ENCODE measurements around the gene MAD1L1.

The MAD1L1 gene

GRCh38 chr7:2100278-2101208 lies 132.2 kb downstream of the MAD1L1 start:
- peak in 1 of 14 donors; percentile 20 for DNase-seq

- no peak for DNase-seq
Observed at GRCh38 chr7:2099048-2099957, 133.4 kb downstream of the MAD1L1 start.

GRCh38 chr7:2098496-2098895 lies 134.2 kb downstream of the MAD1L1 start:
- DNase-seq, result no peak

- no peak for DNase-seq
Observed at GRCh38 chr7:2098056-2098455, 134.7 kb downstream of the MAD1L1 start.

GRCh38 chr7:2097492-2097891 lies 135.3 kb downstream of the MAD1L1 start:
- no peak for DNase-seq

GRCh38 chr7:2096692-2097387 lies 135.9 kb downstream of the MAD1L1 start:
- DNase-seq, result no peak

GRCh38 chr7:2095436-2095835 lies 137.3 kb downstream of the MAD1L1 start:
- DNase-seq, result no peak

GRCh38 chr7:2094454-2095045 lies 138.2 kb downstream of the MAD1L1 start:
- DNase-seq, result no peak

- DNase-seq, result no peak
Observed at GRCh38 chr7:2093843-2094220, 138.9 kb downstream of the MAD1L1 start.

GRCh38 chr7:2093215-2093842 lies 139.4 kb downstream of the MAD1L1 start:
- DNase-seq, result no peak

GRCh38 chr7:2092279-2092678 lies 140.5 kb downstream of the MAD1L1 start:
- no peak for DNase-seq

GRCh38 chr7:2090526-2091520 lies 141.9 kb downstream of the MAD1L1 start:
- no peak for DNase-seq

GRCh38 chr7:2088801-2089200 lies 143.9 kb downstream of the MAD1L1 start:
- DNase-seq, result no peak

GRCh38 chr7:2087744-2088143 lies 145.0 kb downstream of the MAD1L1 start:
- DNase-seq, result peak in 1 of 14 donors; percentile 18

GRCh38 chr7:2086229-2086628 lies 146.5 kb downstream of the MAD1L1 start:
- peak in 6 of 14 donors; percentile 23 to 51 (median 38) for DNase-seq

- DNase-seq, result no peak
Observed at GRCh38 chr7:2085804-2086203, 146.9 kb downstream of the MAD1L1 start.

- DNase-seq, result no peak
Observed at GRCh38 chr7:2084781-2085505, 147.8 kb downstream of the MAD1L1 start.

GRCh38 chr7:2084331-2084730 lies 148.4 kb downstream of the MAD1L1 start:
- no peak for DNase-seq

- DNase-seq, result no peak
Observed at GRCh38 chr7:2083362-2083761, 149.4 kb downstream of the MAD1L1 start.

Measured in C1 segment of cervical spinal cord (tissue), 14 donors.